ENCODE data around the gene R3HDM4. TPM values are rescaled to one million over a fixed set of nuclear protein-coding genes. Genes with fewer than 3 reads are reported as not detected.
"Not testable (repeated sequence)": the region's sequence is repeated elsewhere in the genome, so short reads cannot be mapped to it uniquely, and the experiment has no call there.

R3HDM4 gene
- total and polyA plus RNA-seq, 2 donors: 16.0 to 62.3 TPM

- 88% methylated on average over 37 of the region's 37 CpGs for WGBS
- H3K36me3 ChIP-seq (ENCODE audit: insufficient read depth): peaks cover 2% of the 10 kb centered on the region
- no peak for DNase-seq (ENCODE audit: extremely low spot score)
Observed at GRCh38 chr19:879711-880438, 33.1 kb downstream of the R3HDM4 start.

GRCh38 chr19:878751-879561, 34.1 kb downstream of the R3HDM4 start:
- not testable (repeated sequence) for H3K36me3 ChIP-seq (ENCODE audit: insufficient read depth); H3K4me1 ChIP-seq (ENCODE audit: insufficient read depth); DNase-seq (ENCODE audit: extremely low spot score); H3K27ac ChIP-seq (ENCODE audit: low read depth); H3K4me3 ChIP-seq (ENCODE audit: low read depth, low read length)
- WGBS: 92% methylated on average over 24 of the region's 24 CpGs

More at GRCh38 chr19:879711-880438, 33.1 kb downstream of the R3HDM4 start:
- H3K4me1 ChIP-seq (ENCODE audit: insufficient read depth): no peaks in the 10 kb centered on the region
- H3K27ac ChIP-seq (ENCODE audit: low read depth): no peak overlapping the region
- no peak overlapping the region for H3K4me3 ChIP-seq (ENCODE audit: low read depth, low read length)

- H3K27ac ChIP-seq (ENCODE audit: low read depth); H3K36me3 ChIP-seq (ENCODE audit: insufficient read depth); DNase-seq (ENCODE audit: extremely low spot score); H3K4me3 ChIP-seq (ENCODE audit: low read depth, low read length); H3K4me1 ChIP-seq (ENCODE audit: insufficient read depth): not testable (repeated sequence)
- 91% methylated on average over 23 of the region's 23 CpGs for WGBS
Observed at GRCh38 chr19:877992-878660, 34.9 kb downstream of the R3HDM4 start.

- H3K36me3 ChIP-seq (ENCODE audit: insufficient read depth): peaks cover 2% of the 10 kb centered on the region
- no peaks in the 10 kb centered on the region for H3K4me1 ChIP-seq (ENCODE audit: insufficient read depth)
- no peak overlapping the region for H3K4me3 ChIP-seq (ENCODE audit: low read depth, low read length)
- H3K27ac ChIP-seq (ENCODE audit: low read depth): no peak overlapping the region
- WGBS: 91% methylated on average over 29 of the region's 29 CpGs
- no peak for DNase-seq (ENCODE audit: extremely low spot score)
Observed at GRCh38 chr19:876780-877314, 36.2 kb downstream of the R3HDM4 start.

GRCh38 chr19:876089-876488, 36.9 kb downstream of the R3HDM4 start:
- Histone ChIP-seq H3K36me3 (ENCODE audit: insufficient read depth) (peaks cover 1% of the 10 kb centered on the region), H3K4me3 (ENCODE audit: low read depth, low read length) (no peak overlapping the region), H3K4me1 (ENCODE audit: insufficient read depth) (no peaks in the 10 kb centered on the region), H3K27ac (ENCODE audit: low read depth) (no peak overlapping the region)
- 78% methylated on average over 18 of the region's 18 CpGs for WGBS
- DNase-seq (ENCODE audit: extremely low spot score): no peak

GRCh38 chr19:875265-875879, 37.6 kb downstream of the R3HDM4 start:
- Histone ChIP-seq H3K27ac (ENCODE audit: low read depth) (no peak overlapping the region), H3K36me3 (ENCODE audit: insufficient read depth) (peaks cover 2% of the 10 kb centered on the region), H3K4me1 (ENCODE audit: insufficient read depth) (no peaks in the 10 kb centered on the region), H3K4me3 (ENCODE audit: low read depth, low read length) (no peak overlapping the region)
- 94% methylated on average over 28 of the region's 28 CpGs for WGBS
- no peak for DNase-seq (ENCODE audit: extremely low spot score)

GRCh38 chr19:873561-874041, 39.4 kb downstream of the R3HDM4 start:
- Histone ChIP-seq H3K36me3 (ENCODE audit: insufficient read depth) (peaks cover 2% of the 10 kb centered on the region), H3K4me3 (ENCODE audit: low read depth, low read length) (no peak overlapping the region), H3K4me1 (ENCODE audit: insufficient read depth) (no peaks in the 10 kb centered on the region), H3K27ac (ENCODE audit: low read depth) (no peak overlapping the region)
- no peak for DNase-seq (ENCODE audit: extremely low spot score)
- WGBS: 92% methylated on average over 22 of the region's 22 CpGs

GRCh38 chr19:873084-873483, 39.9 kb downstream of the R3HDM4 start:
- Histone ChIP-seq H3K36me3 (ENCODE audit: insufficient read depth) (peaks cover 2% of the 10 kb centered on the region), H3K4me1 (ENCODE audit: insufficient read depth) (no peaks in the 10 kb centered on the region), H3K4me3 (ENCODE audit: low read depth, low read length) (no peak overlapping the region), H3K27ac (ENCODE audit: low read depth) (no peak overlapping the region)
- WGBS: 90% methylated on average over 9 of the region's 13 CpGs
- DNase-seq (ENCODE audit: extremely low spot score): no peak

- no peak for DNase-seq (ENCODE audit: extremely low spot score)
- 71% methylated on average over 27 of the region's 27 CpGs for WGBS
- no peaks in the 10 kb centered on the region for H3K4me1 ChIP-seq (ENCODE audit: insufficient read depth)
- peak overlapping the region; percentile 80 for H3K27ac ChIP-seq (ENCODE audit: low read depth)
- no peak overlapping the region for H3K4me3 ChIP-seq (ENCODE audit: low read depth, low read length)
- H3K36me3 ChIP-seq (ENCODE audit: insufficient read depth): peaks cover 2% of the 10 kb centered on the region
Observed at GRCh38 chr19:872266-872951, 40.6 kb downstream of the R3HDM4 start.

- no peak for DNase-seq (ENCODE audit: extremely low spot score)
- Histone ChIP-seq H3K36me3 (ENCODE audit: insufficient read depth) (peaks cover 2% of the 10 kb centered on the region), H3K4me1 (ENCODE audit: insufficient read depth) (no peaks in the 10 kb centered on the region), H3K4me3 (ENCODE audit: low read depth, low read length) (no peak overlapping the region), H3K27ac (ENCODE audit: low read depth) (peak overlapping the region; percentile 80)
- WGBS: 89% methylated on average over 24 of the region's 33 CpGs
Observed at GRCh38 chr19:871446-872265, 41.4 kb downstream of the R3HDM4 start.

- no peak for DNase-seq (ENCODE audit: extremely low spot score)
Observed at GRCh38 chr19:870963-871401, 42.0 kb downstream of the R3HDM4 start.

GRCh38 chr19:870314-870713, 42.7 kb downstream of the R3HDM4 start:
- Histone ChIP-seq H3K4me1 (ENCODE audit: insufficient read depth) (no peaks in the 10 kb centered on the region), H3K27ac (ENCODE audit: low read depth) (no peak overlapping the region), H3K36me3 (ENCODE audit: insufficient read depth) (peaks cover 2% of the 10 kb centered on the region), H3K4me3 (ENCODE audit: low read depth, low read length) (no peak overlapping the region)
- WGBS: 89% methylated on average over 8 of the region's 8 CpGs
- DNase-seq (ENCODE audit: extremely low spot score): no peak

More at GRCh38 chr19:870963-871401, 42.0 kb downstream of the R3HDM4 start:
- Histone ChIP-seq H3K4me3 (ENCODE audit: low read depth, low read length) (no peak overlapping the region), H3K4me1 (ENCODE audit: insufficient read depth) (no peaks in the 10 kb centered on the region), H3K27ac (ENCODE audit: low read depth) (no peak overlapping the region), H3K36me3 (ENCODE audit: insufficient read depth) (peaks cover 2% of the 10 kb centered on the region)
- WGBS: 65% methylated on average over 28 of the region's 28 CpGs

Data from urinary bladder (tissue), 4 donors.